Thymus (tissue), 11 donors: ENCODE results near the gene ZFHX2. TPM values are rescaled to one million over a fixed set of nuclear protein-coding genes. Genes with fewer than 3 reads are reported as not detected.

Experiments
- DNase-seq, 9 donors: peaks; one replicate each; pipeline ENCODE4 v3.0.0-alpha.2; 2013; ENCODE audit warnings: low spot score in 9 of 9, low read depth in 6 of 9, missing footprints in 1 of 9
- H3K27ac ChIP-seq, 2 donors: one replicate each; pipeline ENCODE4 v1.5.1; 2013; ENCODE audit warnings: control low read depth in 1 of 2, low read depth in 1 of 2, low read length in 1 of 2, mild to moderate bottlenecking in 1 of 2, moderate library complexity in 1 of 2
- H3K27me3 ChIP-seq, 2 donors: one replicate each; pipeline ENCODE4 v1.5.1; 2013; ENCODE audit warnings: low read length in 1 of 2; ENCODE audit not compliant: control insufficient read depth in 2 of 2, insufficient read depth in 1 of 2
- H3K36me3 ChIP-seq, 2 donors: one replicate each; pipeline ENCODE4 v1.5.1; 2013; ENCODE audit warnings: low read length in 1 of 2, mild to moderate bottlenecking in 1 of 2, moderate library complexity in 1 of 2; ENCODE audit not compliant: control insufficient read depth in 2 of 2, insufficient read depth in 2 of 2
- H3K4me1 ChIP-seq, 2 donors: one replicate each; pipeline ENCODE4 v1.5.1; 2013; ENCODE audit warnings: low read length in 2 of 2; ENCODE audit not compliant: control insufficient read depth in 2 of 2, insufficient read depth in 2 of 2
- H3K4me3 ChIP-seq, 2 donors: one replicate each; pipeline ENCODE4 v1.5.1; 2013; ENCODE audit warnings: low read length in 2 of 2, control low read depth in 1 of 2, mild to moderate bottlenecking in 1 of 2
- H3K9me3 ChIP-seq, 2 donors: one replicate each; pipeline ENCODE4 v1.5.1; 2013; ENCODE audit warnings: low read length in 1 of 2, mild to moderate bottlenecking in 1 of 2; ENCODE audit not compliant: control insufficient read depth in 2 of 2, insufficient read depth in 1 of 2
- WGBS: extraction: QIAGEN DNeasy Blood & Tissue Kit; methylation state at CpG from one replicate; pipeline ENCODE4 v1.1.7; 2013; 5-methylcytosine and 5-hydroxymethylcytosine counted together
- polyA plus RNA-seq: library from polyadenylated mRNA; stranded (reverse); fragments of 200-250 nt; gene quantifications from one replicate; pipeline ENCODE4 v1.2.3, GENCODE V29; 2013
- total RNA-seq: library from RNA; stranded (reverse); fragments of 120-200 nt; gene quantifications from one replicate; pipeline ENCODE4 v1.2.4, GENCODE V29; 2013
- donor health status: healthy.

The ZFHX2 gene
- total and polyA plus RNA-seq, 2 donors = 0.24 to 0.48 TPM

- 100% methylated on average over 2 of the region's 2 CpGs for WGBS
- H3K4me3 ChIP-seq = no peak overlapping the region
- no peak overlapping the region for H3K27ac ChIP-seq
- H3K4me1 ChIP-seq = peaks cover 9 to 11% of the 10 kb centered on the region in 2 donors
- no peaks in the 10 kb centered on the region for H3K27me3 ChIP-seq
- H3K9me3 ChIP-seq = no peaks in the 10 kb centered on the region
- H3K36me3 ChIP-seq = peaks cover 64 to 73% of the 10 kb centered on the region in 2 donors
- DNase-seq = peak in 5 of 9 donors; percentile 38 to 71 (median 58)
These were observed 11.4 kb upstream of the ZFHX2 start for GRCh38 chr14:23562822-23563472.

GRCh38 chr14:23561873-23562821 is 10.6 kb upstream of the ZFHX2 start:
- H3K4me3 ChIP-seq = no peak overlapping the region
- no peaks in the 10 kb centered on the region for H3K9me3 ChIP-seq
- H3K36me3 ChIP-seq = peaks cover 64 to 76% of the 10 kb centered on the region in 2 donors
- 96% methylated on average over 15 of the region's 15 CpGs for WGBS
- H3K4me1 ChIP-seq = peaks cover 7 to 8% of the 10 kb centered on the region in 2 donors
- H3K27ac ChIP-seq = no peak overlapping the region
- no peaks in the 10 kb centered on the region for H3K27me3 ChIP-seq
- DNase-seq = no peak

- Histone ChIP-seq H3K4me1 (peaks cover 6 to 8% of the 10 kb centered on the region in 2 donors), H3K27me3 (no peaks in the 10 kb centered on the region), H3K27ac (no peak overlapping the region), H3K4me3 (no peak overlapping the region), H3K9me3 (no peaks in the 10 kb centered on the region), H3K36me3 (peaks cover 64 to 76% of the 10 kb centered on the region in 2 donors)
- no peak for DNase-seq
- 96% methylated on average over 2 of the region's 2 CpGs for WGBS
These were observed 9.7 kb upstream of the ZFHX2 start for GRCh38 chr14:23561259-23561658.

- WGBS = 97% methylated on average over 3 of the region's 3 CpGs
- peaks cover 6 to 11% of the 10 kb centered on the region in 2 donors for H3K4me1 ChIP-seq
- H3K36me3 ChIP-seq = peaks cover 57 to 64% of the 10 kb centered on the region in 2 donors
- DNase-seq = no peak
- H3K27me3 ChIP-seq = no peaks in the 10 kb centered on the region
- no peak overlapping the region for H3K27ac ChIP-seq
- no peaks in the 10 kb centered on the region for H3K9me3 ChIP-seq
- no peak overlapping the region for H3K4me3 ChIP-seq
These were observed 8.5 kb upstream of the ZFHX2 start for GRCh38 chr14:23559926-23560520.

GRCh38 chr14:23559010-23559925 is 7.7 kb upstream of the ZFHX2 start:
- Histone ChIP-seq H3K36me3 (peaks cover 50 to 60% of the 10 kb centered on the region in 2 donors), H3K27ac (no peak overlapping the region), H3K4me1 (peaks cover 6 to 11% of the 10 kb centered on the region in 2 donors), H3K4me3 (no peak overlapping the region), H3K9me3 (no peaks in the 10 kb centered on the region), H3K27me3 (no peaks in the 10 kb centered on the region)
- WGBS = 89% methylated on average over 21 of the region's 21 CpGs
- peak in 4 of 9 donors; percentile 38 to 70 (median 60) for DNase-seq

GRCh38 chr14:23558346-23559009 is 6.9 kb upstream of the ZFHX2 start:
- Histone ChIP-seq H3K9me3 (no peaks in the 10 kb centered on the region), H3K27ac (no peak overlapping the region), H3K27me3 (no peaks in the 10 kb centered on the region), H3K4me3 (no peak overlapping the region), H3K4me1 (peaks cover 6 to 11% of the 10 kb centered on the region in 2 donors), H3K36me3 (peaks cover 42 to 52% of the 10 kb centered on the region in 2 donors)
- no peak for DNase-seq
- 98% methylated on average over 10 of the region's 10 CpGs for WGBS

GRCh38 chr14:23557946-23558345 is 6.4 kb upstream of the ZFHX2 start:
- H3K4me1 ChIP-seq = peaks cover 6 to 11% of the 10 kb centered on the region in 2 donors
- H3K36me3 ChIP-seq = peaks cover 37 to 47% of the 10 kb centered on the region in 2 donors
- 98% methylated on average over 1 of the region's 1 CpG for WGBS
- no peak overlapping the region for H3K4me3 ChIP-seq
- H3K9me3 ChIP-seq = no peaks in the 10 kb centered on the region
- no peaks in the 10 kb centered on the region for H3K27me3 ChIP-seq
- DNase-seq = no peak
- H3K27ac ChIP-seq = no peak overlapping the region

- Histone ChIP-seq H3K36me3 (peaks cover 37 to 46% of the 10 kb centered on the region in 2 donors), H3K9me3 (no peaks in the 10 kb centered on the region), H3K27ac (no peak overlapping the region), H3K4me1 (peaks cover 6 to 11% of the 10 kb centered on the region in 2 donors), H3K27me3 (no peaks in the 10 kb centered on the region), H3K4me3 (no peak overlapping the region)
- DNase-seq = no peak
- 93% methylated on average over 2 of the region's 2 CpGs for WGBS
These were observed 6.0 kb upstream of the ZFHX2 start for GRCh38 chr14:23557521-23557920.
